GM12878 (cell line): ENCODE results near the gene HOXB13. TPM values are rescaled to one million over a fixed set of nuclear protein-coding genes. Genes with fewer than 3 reads are reported as not detected.

ENCODE experiments used
- ATAC-seq: fragments of 200-7000 bp; cut with Tn5 transposase; 3 replicates; pipeline ENCODE4 v1.9.1; 2020; ENCODE audit warnings: mild to moderate bottlenecking, moderate library complexity
- BruUV-seq: library from RNA; stranded (reverse); fragments of 400-500 nt; replicated peaks from 2 replicates; lab custom pipeline; 2021; lab: Mats Ljungman, UMichigan
- CTCF ChIA-PET: fragments of 300-600 bp; sonication (Branson Sonifier 250); formaldehyde crosslinking; extraction: SDS; loops from one replicate; lab custom pipeline; 2021; ENCODE audit warnings: inconsistent platforms; lab: Yijun Ruan, JAX
- POLR2A ChIA-PET: fragments of 350-600 bp; formaldehyde crosslinking; extraction: SDS; loops from one replicate; lab custom pipeline; 2021; ENCODE audit warnings: inconsistent platforms; lab: Charles Lee
- RAD21 ChIA-PET: fragments of 300-600 bp; sonication (Branson Sonifier 250); formaldehyde crosslinking; loops from one replicate; lab custom pipeline; 2023; ENCODE audit warnings: antibody characterized with exemption; ENCODE audit not compliant: unreplicated experiment; lab: Charles Lee
- SMC1A ChIA-PET: fragments of 300-600 bp; sonication (Branson Sonifier 250); formaldehyde crosslinking; loops from one replicate; lab custom pipeline; 2023; ENCODE audit not compliant: unreplicated experiment, uncharacterized antibody; lab: Charles Lee
- DNase-seq: peaks from one replicate; pipeline ENCODE4 v3.0.0-alpha.2; 2011; ENCODE audit warnings: low read depth, low spot score
- FAIRE-seq: peaks from 3 replicates; lab custom pipeline; 2011; peaks lifted over from hg19 to GRCh38; lab: Jason Lieb, UNC
- H2AFZ ChIP-seq: 2 replicates; pipeline ENCODE4 v1.6.0; 2011; ENCODE audit warnings: low read depth, low read length, control low read depth; ENCODE audit not compliant: control insufficient read depth
- H3K27ac ChIP-seq: 2 replicates; pipeline ENCODE4 v1.5.1; 2011; ENCODE audit warnings: control low read depth; ENCODE audit not compliant: control insufficient read depth, insufficient read depth
- H3K27me3 ChIP-seq, 2 experiments: replicated peaks in 1 of 2; 2 replicates each; pipeline versions ENCODE4 v1.6.0 to v1.6.1; 2011; ENCODE audit warnings: low read length in 1 of 2; ENCODE audit not compliant: control insufficient read depth in 2 of 2, insufficient read depth in 2 of 2
- H3K36me3 ChIP-seq, 2 experiments: 2 replicates each; pipeline ENCODE4 v1.5.1; 2011; ENCODE audit warnings: low read length in 1 of 2; ENCODE audit not compliant: control insufficient read depth in 2 of 2, insufficient read depth in 2 of 2
- H3K4me1 ChIP-seq: 2 replicates; pipeline ENCODE4 v1.6.1; 2011; ENCODE audit warnings: mild to moderate bottlenecking, low read length, moderate library complexity, mixed read lengths; ENCODE audit not compliant: control insufficient read depth, insufficient read depth
- H3K4me2 ChIP-seq: 2 replicates; pipeline ENCODE4 v1.6.0; 2011; ENCODE audit warnings: control low read depth; ENCODE audit not compliant: control insufficient read depth, insufficient read depth
- H3K4me3 ChIP-seq: fragments of 200-600 bp; sonication (generic); 2 replicates; pipeline ENCODE4 v1.5.1; 2016
- H3K79me2 ChIP-seq: 2 replicates; pipeline ENCODE4 v1.6.0; 2011; ENCODE audit warnings: low read length; ENCODE audit not compliant: control insufficient read depth, insufficient read depth
- H3K9ac ChIP-seq: 2 replicates; pipeline ENCODE4 v1.8.0; 2011; ENCODE audit warnings: low read length, control low read depth, mixed read lengths; ENCODE audit not compliant: control insufficient read depth, insufficient read depth
- H3K9me3 ChIP-seq: replicated peaks from 3 replicates; pipeline ENCODE4 v1.5.1; 2011; ENCODE audit warnings: mild to moderate bottlenecking, low read length; ENCODE audit not compliant: control insufficient read depth, insufficient read depth
- H4K20me1 ChIP-seq: 2 replicates; pipeline ENCODE4 v1.6.0; 2011; ENCODE audit not compliant: control insufficient read depth, insufficient read depth
- EZH2 ChIP-seq: IDR thresholded peaks from 2 replicates; pipeline ENCODE4 v1.6.1; 2012; ENCODE audit warnings: low read depth, mild to moderate bottlenecking, control low read depth, inconsistent platforms, low read length, borderline replicate concordance; ENCODE audit not compliant: control insufficient read depth
- WRNIP1 ChIP-seq: IDR thresholded peaks from 2 replicates; pipeline ENCODE4 v1.6.1; 2011; ENCODE audit warnings: low read depth, low read length, improper control_type of control experiment, borderline replicate concordance
- WGBS: methylation state at CpG from one replicate; pipeline ENCODE4 v1.1.6; 2016; ENCODE audit warnings: low lambda C conversion rate; ENCODE audit not compliant: insufficient replicate concordance, insufficient coverage; ENCODE audit errors: missing lambda C conversion rate; 5-methylcytosine and 5-hydroxymethylcytosine counted together
- in situ Hi-C: fragments of 300-500 bp; cut with MboI; formaldehyde crosslinking; loops from 9 replicates; pipeline ENCODE4 v1.14.3; 2018; ENCODE audit warnings: mixed read lengths
- intact Hi-C: fragments of 100-400 bp; cut with micrococcal nuclease; formaldehyde crosslinking; loops from one replicate; pipeline ENCODE4 v1.14.2; 2022; ENCODE audit not compliant: unreplicated experiment
- polyA plus RNA-seq, 11 experiments: library from polyadenylated mRNA; depleted of rRNA in 4 of 11; unstranded in 6 of 11; stranded (reverse) in 5 of 11; fragments of >200 nt; fragmentation: Nextera tagmentation in 4 of 11; fragmentation: Illumina TruSeq in 1 of 11; extraction: Ambion mirVana in 4 of 11; extraction: Trizol in 1 of 11; gene quantifications; 1 replicate in 1 of 11; 2 replicates in 10 of 11; pipeline versions ENCODE4 v1.2.1 to v1.2.3, GENCODE V29; 2011 to 2016; ENCODE audit warnings: inconsistent platforms in 2 of 11, missing spikeins in 2 of 11, low read depth in 1 of 11
- total RNA-seq, 4 experiments: library from RNA; depleted of rRNA in 3 of 4; stranded (reverse); fragments of >200 nt in 3 of 4; fragmentation: Illumina TruSeq in 1 of 4; extraction: Trizol in 1 of 4; gene quantifications; 2 replicates each; pipeline versions ENCODE4 v1.2.1 to v1.2.3, GENCODE V29; 2013 to 2021
- TF ChIP-seq, protein P1 (sequence below): IDR thresholded peaks from 2 replicates; pipeline ENCODE4 v1.6.1; 2012; ENCODE audit warnings: low read depth, low read length, improper control_type of control experiment

HOXB13 gene
- total and polyA plus RNA-seq, 10 of the 15 experiments (the other 5 are each of a cell fraction or from before 2014, with no cell fraction given), result 0.05 TPM; not detected in 9

DNA sequence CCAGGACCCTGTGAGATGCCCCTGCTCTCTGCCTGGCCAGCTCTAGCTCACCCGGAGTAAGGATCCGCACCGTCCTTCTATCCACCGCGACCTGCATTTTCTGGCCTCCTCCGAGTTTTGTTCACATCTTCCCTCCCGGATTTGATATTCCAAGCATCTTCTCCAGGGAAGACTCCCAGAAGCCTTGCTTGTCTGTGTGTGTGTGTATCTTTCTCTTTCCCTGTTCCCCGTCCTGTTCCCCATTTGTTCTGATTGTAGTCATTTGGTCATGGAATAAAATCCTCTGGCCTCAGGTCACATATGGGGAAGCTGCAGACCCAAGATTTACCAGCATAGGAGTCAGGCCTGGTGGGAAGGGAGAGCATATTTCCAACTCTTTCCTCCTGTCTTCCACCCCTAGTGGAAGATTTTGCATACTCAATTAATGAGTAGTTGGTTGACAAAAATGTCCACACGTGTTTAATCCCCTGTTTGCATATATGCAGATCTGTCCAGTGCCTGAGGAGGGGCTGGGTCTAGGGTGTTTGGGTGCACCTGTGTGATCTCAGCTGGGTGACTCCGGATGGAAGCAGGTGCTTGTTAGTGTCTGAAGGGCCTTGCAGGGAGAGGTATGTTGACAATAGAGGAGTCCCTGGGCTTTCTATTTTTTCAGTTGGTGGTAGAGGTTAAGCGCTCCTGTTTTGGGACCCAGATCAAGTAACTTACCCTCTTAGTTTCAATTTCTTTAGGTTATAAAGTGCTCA, 8.1 kb downstream of the HOXB13 start:
- WGBS, result 37% methylated on average over 11 of the region's 11 CpGs
- FAIRE-seq (no peak), ATAC-seq (no peak), DNase-seq (no peak)
- no peak overlapping the region for H3K4me2 ChIP-seq
- no peaks in the 10 kb centered on the region for H4K20me1 ChIP-seq
- H2AFZ ChIP-seq, result no peak overlapping the region
- no peak overlapping the region for H3K9ac ChIP-seq
- H3K9me3 ChIP-seq, result no peaks in the 10 kb centered on the region; the same call in 2 of the 3 replicates
- ChIA-PET POLR2A (interaction anchor here (0.5 kb wide), 1 partner anchor 11 kb away, joined by 3 read pairs; no protein-coding TSS in a partner anchor), SMC1A (interaction anchor here (0.8 kb wide), 1 partner anchor 159 kb away, joined by 3 read pairs; no protein-coding TSS in a partner anchor), CTCF (interaction anchor here (7.5 kb wide), 1 partner anchor 40 kb away, joined by 56 read pairs; no protein-coding TSS in a partner anchor), RAD21 (interaction anchor here (1.1 kb wide), 1 partner anchor 158 kb away, joined by 4 read pairs; no protein-coding TSS in a partner anchor)
- H3K4me1 ChIP-seq, result no peaks in the 10 kb centered on the region; the same call in 1 of the 2 replicates
- no peak overlapping the region for H3K27ac ChIP-seq
- intact Hi-C loops (loop anchor here (5.0 kb wide), 1 partner anchor 72 kb away; no protein-coding TSS in a partner anchor), in situ Hi-C loops (no loop called here)
- H3K4me3 ChIP-seq, result no peak overlapping the region
- peaks cover 26 to 51% of the 10 kb centered on the region in 2 experiments for H3K27me3 ChIP-seq
- TF ChIP-seq, protein P1, sequence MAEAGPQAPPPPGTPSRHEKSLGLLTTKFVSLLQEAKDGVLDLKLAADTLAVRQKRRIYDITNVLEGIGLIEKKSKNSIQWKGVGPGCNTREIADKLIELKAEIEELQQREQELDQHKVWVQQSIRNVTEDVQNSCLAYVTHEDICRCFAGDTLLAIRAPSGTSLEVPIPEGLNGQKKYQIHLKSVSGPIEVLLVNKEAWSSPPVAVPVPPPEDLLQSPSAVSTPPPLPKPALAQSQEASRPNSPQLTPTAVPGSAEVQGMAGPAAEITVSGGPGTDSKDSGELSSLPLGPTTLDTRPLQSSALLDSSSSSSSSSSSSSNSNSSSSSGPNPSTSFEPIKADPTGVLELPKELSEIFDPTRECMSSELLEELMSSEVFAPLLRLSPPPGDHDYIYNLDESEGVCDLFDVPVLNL, result no peak
- TF ChIP-seq EZH2 (0 out of 2 replicates have a peak, but pooled peaks have one; percentile 71), WRNIP1 (no peak)
- H3K79me2 ChIP-seq, result no peaks in the 10 kb centered on the region
- BruUV-seq, result no TSS peak
- H3K36me3 ChIP-seq, result no peaks in the 10 kb centered on the region
